H1 (cell line): Measurements from ENCODE around the gene MICALL1. TPM values are rescaled to one million over a fixed set of nuclear protein-coding genes. Genes with fewer than 3 reads are reported as not detected.

Experiments
- HDAC2 ChIP-seq, 2 experiments: fragments of 300-600 bp in 1 of 2; sonication (generic) in 1 of 2; IDR thresholded peaks; 2 replicates each; pipeline ENCODE4 v1.6.1; 2011 to 2012; ENCODE audit warnings: low read depth in 2 of 2, low read length in 2 of 2, mild to moderate bottlenecking in 2 of 2, moderate library complexity in 2 of 2, borderline replicate concordance in 1 of 2, inconsistent platforms in 1 of 2
- JUND ChIP-seq: IDR thresholded peaks from 2 replicates; pipeline ENCODE4 v1.6.1; 2011; ENCODE audit warnings: mild to moderate bottlenecking, improper control_type of control experiment, low read length
- POLR2A ChIP-seq, 2 experiments: IDR thresholded peaks; 1 replicate in 1 of 2; 2 replicates in 1 of 2; pipeline ENCODE4 v1.6.1; 2011; ENCODE audit warnings: low read depth in 2 of 2, low read length in 2 of 2, mild to moderate bottlenecking in 2 of 2; ENCODE audit errors: control extremely low read depth in 1 of 2
- POU5F1 ChIP-seq: IDR thresholded peaks from 2 replicates; pipeline ENCODE4 v1.6.1; 2011; ENCODE audit warnings: low read depth, mild to moderate bottlenecking, low read length, moderate library complexity
- RXRA ChIP-seq: IDR thresholded peaks from 2 replicates; pipeline ENCODE4 v1.6.1; 2011; ENCODE audit warnings: low read depth, mild to moderate bottlenecking, low read length, moderate library complexity; ENCODE audit not compliant: insufficient read depth
- SIN3A ChIP-seq, 2 experiments: IDR thresholded peaks in 1 of 2; conservative IDR thresholded peaks in 1 of 2; 2 replicates each; pipeline ENCODE4 v1.6.1; 2011 to 2012; ENCODE audit warnings: low read length in 2 of 2, improper control_type of control experiment in 1 of 2, low read depth in 1 of 2, mild to moderate bottlenecking in 1 of 2
- TBP ChIP-seq: IDR thresholded peaks from 2 replicates; pipeline ENCODE4 v1.6.1; 2011; ENCODE audit warnings: low read depth, low read length, improper control_type of control experiment
- ZNF274 ChIP-seq: IDR thresholded peaks from 2 replicates; pipeline ENCODE4 v1.7.0; 2012; ENCODE audit warnings: low read length, borderline replicate concordance; ENCODE audit errors: extremely low read depth
- polyA plus RNA-seq, 7 experiments: library from polyadenylated mRNA; depleted of rRNA in 3 of 7; stranded (reverse) in 5 of 7; unstranded in 2 of 7; fragments of >200 nt in 5 of 7; fragments of 200-250 nt in 2 of 7; gene quantifications; 1 replicate in 5 of 7; 2 replicates in 1 of 7; 4 replicates in 1 of 7; pipeline versions ENCODE4 v1.2.1 to v1.2.3, GENCODE V29; 2011 to 2013; ENCODE audit warnings: missing spikeins in 2 of 7, mixed read lengths in 2 of 7
- total RNA-seq: library from RNA; stranded (reverse); fragmentation: NEBNext Ultra II Directional; extraction: Animal tissue kit (Norgen Biotek cat#: 25700); gene quantifications from 2 replicates; pipeline ENCODE4 v1.2.1, GENCODE V29; 2021
- TF ChIP-seq, protein P1 (sequence below): fragments of 300-600 bp; sonication (generic); IDR thresholded peaks from 2 replicates; pipeline ENCODE4 v1.7.1; 2012; ENCODE audit warnings: low read length, moderate library complexity, mild to moderate bottlenecking, inconsistent platforms; ENCODE audit not compliant: insufficient replicate concordance

MICALL1 gene
- total and polyA plus RNA-seq, 2 of the 8 experiments (the other 6 are each of a cell fraction or from before 2014, with no cell fraction given) = 17.7 to 32.1 TPM

DNA sequence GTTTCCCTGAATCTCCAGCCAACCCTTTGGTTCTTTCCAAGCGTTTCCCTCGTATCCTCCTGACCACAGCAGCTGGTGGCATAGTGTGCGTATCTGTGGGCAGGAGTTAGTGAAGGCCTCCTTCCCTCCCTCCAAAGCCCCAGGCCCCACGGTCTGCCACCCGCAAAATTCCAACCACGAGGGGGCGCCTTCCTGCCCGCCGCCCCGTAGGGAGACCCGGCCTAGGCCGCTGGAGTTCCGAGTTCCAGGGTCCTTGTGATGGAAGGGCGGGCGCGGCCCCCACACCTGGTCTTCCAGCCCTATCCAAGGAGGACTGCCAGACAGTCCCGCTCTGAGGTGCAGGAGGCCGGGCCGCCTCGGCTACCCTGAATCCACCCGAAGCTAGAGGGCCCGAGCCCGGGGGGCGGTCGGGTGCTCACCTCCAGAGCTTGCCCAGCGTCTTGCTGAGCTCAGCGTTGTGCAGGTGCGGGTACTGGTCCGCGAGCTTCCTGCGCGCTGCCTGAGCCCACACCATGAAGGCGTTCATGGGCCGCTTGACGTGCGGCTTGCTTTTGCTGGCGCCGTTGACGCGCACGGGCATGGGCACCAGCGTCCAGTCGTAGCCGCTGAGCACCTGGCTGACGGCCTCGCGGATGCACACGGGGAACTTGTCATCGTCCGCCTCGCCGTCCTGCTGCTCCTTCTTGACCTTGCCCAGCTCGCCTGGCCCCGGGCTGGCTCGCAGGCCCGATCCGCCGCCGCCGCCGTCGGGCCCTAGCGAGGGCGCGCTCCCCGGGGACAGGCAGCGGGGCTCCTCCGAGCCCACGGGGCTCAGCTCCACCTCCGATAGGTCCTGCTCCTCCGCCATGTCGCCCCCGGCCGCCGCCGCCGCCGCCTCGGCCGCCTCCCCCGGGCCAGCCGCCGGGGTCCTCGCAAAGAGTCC lies 77.1 kb downstream of the MICALL1 start (continued):
- TF ChIP-seq, protein P1, sequence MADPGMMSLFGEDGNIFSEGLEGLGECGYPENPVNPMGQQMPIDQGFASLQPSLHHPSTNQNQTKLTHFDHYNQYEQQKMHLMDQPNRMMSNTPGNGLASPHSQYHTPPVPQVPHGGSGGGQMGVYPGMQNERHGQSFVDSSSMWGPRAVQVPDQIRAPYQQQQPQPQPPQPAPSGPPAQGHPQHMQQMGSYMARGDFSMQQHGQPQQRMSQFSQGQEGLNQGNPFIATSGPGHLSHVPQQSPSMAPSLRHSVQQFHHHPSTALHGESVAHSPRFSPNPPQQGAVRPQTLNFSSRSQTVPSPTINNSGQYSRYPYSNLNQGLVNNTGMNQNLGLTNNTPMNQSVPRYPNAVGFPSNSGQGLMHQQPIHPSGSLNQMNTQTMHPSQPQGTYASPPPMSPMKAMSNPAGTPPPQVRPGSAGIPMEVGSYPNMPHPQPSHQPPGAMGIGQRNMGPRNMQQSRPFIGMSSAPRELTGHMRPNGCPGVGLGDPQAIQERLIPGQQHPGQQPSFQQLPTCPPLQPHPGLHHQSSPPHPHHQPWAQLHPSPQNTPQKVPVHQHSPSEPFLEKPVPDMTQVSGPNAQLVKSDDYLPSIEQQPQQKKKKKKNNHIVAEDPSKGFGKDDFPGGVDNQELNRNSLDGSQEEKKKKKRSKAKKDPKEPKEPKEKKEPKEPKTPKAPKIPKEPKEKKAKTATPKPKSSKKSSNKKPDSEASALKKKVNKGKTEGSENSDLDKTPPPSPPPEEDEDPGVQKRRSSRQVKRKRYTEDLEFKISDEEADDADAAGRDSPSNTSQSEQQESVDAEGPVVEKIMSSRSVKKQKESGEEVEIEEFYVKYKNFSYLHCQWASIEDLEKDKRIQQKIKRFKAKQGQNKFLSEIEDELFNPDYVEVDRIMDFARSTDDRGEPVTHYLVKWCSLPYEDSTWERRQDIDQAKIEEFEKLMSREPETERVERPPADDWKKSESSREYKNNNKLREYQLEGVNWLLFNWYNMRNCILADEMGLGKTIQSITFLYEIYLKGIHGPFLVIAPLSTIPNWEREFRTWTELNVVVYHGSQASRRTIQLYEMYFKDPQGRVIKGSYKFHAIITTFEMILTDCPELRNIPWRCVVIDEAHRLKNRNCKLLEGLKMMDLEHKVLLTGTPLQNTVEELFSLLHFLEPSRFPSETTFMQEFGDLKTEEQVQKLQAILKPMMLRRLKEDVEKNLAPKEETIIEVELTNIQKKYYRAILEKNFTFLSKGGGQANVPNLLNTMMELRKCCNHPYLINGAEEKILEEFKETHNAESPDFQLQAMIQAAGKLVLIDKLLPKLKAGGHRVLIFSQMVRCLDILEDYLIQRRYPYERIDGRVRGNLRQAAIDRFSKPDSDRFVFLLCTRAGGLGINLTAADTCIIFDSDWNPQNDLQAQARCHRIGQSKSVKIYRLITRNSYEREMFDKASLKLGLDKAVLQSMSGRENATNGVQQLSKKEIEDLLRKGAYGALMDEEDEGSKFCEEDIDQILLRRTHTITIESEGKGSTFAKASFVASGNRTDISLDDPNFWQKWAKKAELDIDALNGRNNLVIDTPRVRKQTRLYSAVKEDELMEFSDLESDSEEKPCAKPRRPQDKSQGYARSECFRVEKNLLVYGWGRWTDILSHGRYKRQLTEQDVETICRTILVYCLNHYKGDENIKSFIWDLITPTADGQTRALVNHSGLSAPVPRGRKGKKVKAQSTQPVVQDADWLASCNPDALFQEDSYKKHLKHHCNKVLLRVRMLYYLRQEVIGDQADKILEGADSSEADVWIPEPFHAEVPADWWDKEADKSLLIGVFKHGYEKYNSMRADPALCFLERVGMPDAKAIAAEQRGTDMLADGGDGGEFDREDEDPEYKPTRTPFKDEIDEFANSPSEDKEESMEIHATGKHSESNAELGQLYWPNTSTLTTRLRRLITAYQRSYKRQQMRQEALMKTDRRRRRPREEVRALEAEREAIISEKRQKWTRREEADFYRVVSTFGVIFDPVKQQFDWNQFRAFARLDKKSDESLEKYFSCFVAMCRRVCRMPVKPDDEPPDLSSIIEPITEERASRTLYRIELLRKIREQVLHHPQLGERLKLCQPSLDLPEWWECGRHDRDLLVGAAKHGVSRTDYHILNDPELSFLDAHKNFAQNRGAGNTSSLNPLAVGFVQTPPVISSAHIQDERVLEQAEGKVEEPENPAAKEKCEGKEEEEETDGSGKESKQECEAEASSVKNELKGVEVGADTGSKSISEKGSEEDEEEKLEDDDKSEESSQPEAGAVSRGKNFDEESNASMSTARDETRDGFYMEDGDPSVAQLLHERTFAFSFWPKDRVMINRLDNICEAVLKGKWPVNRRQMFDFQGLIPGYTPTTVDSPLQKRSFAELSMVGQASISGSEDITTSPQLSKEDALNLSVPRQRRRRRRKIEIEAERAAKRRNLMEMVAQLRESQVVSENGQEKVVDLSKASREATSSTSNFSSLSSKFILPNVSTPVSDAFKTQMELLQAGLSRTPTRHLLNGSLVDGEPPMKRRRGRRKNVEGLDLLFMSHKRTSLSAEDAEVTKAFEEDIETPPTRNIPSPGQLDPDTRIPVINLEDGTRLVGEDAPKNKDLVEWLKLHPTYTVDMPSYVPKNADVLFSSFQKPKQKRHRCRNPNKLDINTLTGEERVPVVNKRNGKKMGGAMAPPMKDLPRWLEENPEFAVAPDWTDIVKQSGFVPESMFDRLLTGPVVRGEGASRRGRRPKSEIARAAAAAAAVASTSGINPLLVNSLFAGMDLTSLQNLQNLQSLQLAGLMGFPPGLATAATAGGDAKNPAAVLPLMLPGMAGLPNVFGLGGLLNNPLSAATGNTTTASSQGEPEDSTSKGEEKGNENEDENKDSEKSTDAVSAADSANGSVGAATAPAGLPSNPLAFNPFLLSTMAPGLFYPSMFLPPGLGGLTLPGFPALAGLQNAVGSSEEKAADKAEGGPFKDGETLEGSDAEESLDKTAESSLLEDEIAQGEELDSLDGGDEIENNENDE = no peak
- TF ChIP-seq SIN3A (conservative IDR thresholded peaks at IDR 0.05 in 1 of 2, IDR thresholded peaks at IDR 0.05 in 1 of 2; ENCODE audit: low read depth in 1 of 2, low read length in 2 of 2) (no peak), POLR2A (IDR thresholded peaks at IDR 0.05; ENCODE audit: control extremely low read depth in 1 of 2, low read depth in 2 of 2, low read length in 2 of 2) (no peak), TBP (no peak; the same call in 1 of the 2 replicates), HDAC2 (IDR thresholded peaks at IDR 0.05; ENCODE audit: borderline replicate concordance in 1 of 2, low read depth in 2 of 2, low read length in 2 of 2) (peak; percentile 53 to 95; a peak in 1 of 4 replicates), POU5F1 (no peak), RXRA (no peak), JUND (no peak), ZNF274 (no peak)
